H9 (cell line): ENCODE results near the gene TMEM182. TPM values are rescaled to one million over a fixed set of nuclear protein-coding genes. Genes with fewer than 3 reads are reported as not detected.

Source experiments
- DNase-seq: peaks from one replicate; pipeline ENCODE4 v3.0.0-alpha.2; 2017
- H2AFZ ChIP-seq: one replicate; pipeline ENCODE4 v1.6.1; 2013; ENCODE audit warnings: mild to moderate bottlenecking, low read length, control low read depth, moderate library complexity
- H2AK5ac ChIP-seq: 2 replicates; pipeline ENCODE4 v1.6.1; 2013; ENCODE audit warnings: low read length, control low read depth, mixed read lengths; ENCODE audit not compliant: insufficient read length
- H2BK120ac ChIP-seq: one replicate; pipeline ENCODE4 v1.6.1; 2013; ENCODE audit warnings: low read depth, mild to moderate bottlenecking, low read length, control low read depth, inconsistent platforms; ENCODE audit not compliant: poor library complexity, severe bottlenecking
- H2BK12ac ChIP-seq: 2 replicates; pipeline ENCODE4 v1.6.1; 2013; ENCODE audit warnings: low read length, control low read depth, mixed read lengths, low read depth; ENCODE audit not compliant: insufficient read length
- H2BK15ac ChIP-seq: 2 replicates; pipeline ENCODE4 v1.6.1; 2013; ENCODE audit warnings: low read depth, low read length, control low read depth
- H2BK20ac ChIP-seq: one replicate; pipeline ENCODE4 v1.6.1; 2013; ENCODE audit warnings: low read depth, mild to moderate bottlenecking, low read length, control low read depth, inconsistent platforms; ENCODE audit not compliant: poor library complexity, severe bottlenecking
- H2BK5ac ChIP-seq: 2 replicates; pipeline ENCODE4 v1.6.1; 2013; ENCODE audit warnings: low read length, control low read depth, mixed read lengths; ENCODE audit not compliant: insufficient read length
- H3K14ac ChIP-seq: 2 replicates; pipeline ENCODE4 v1.6.1; 2013; ENCODE audit warnings: low read length, control low read depth; ENCODE audit not compliant: insufficient read depth
- H3K18ac ChIP-seq: 2 replicates; pipeline ENCODE4 v1.6.1; 2013; ENCODE audit warnings: low read depth, mild to moderate bottlenecking, mixed read lengths, low read length, control low read depth; ENCODE audit not compliant: insufficient read length
- H3K23ac ChIP-seq: 2 replicates; pipeline ENCODE4 v1.6.1; 2013; ENCODE audit warnings: low read length, control low read depth, mixed read lengths, low read depth; ENCODE audit not compliant: insufficient read length
- H3K23me2 ChIP-seq: 2 replicates; pipeline ENCODE4 v1.6.1; 2013; ENCODE audit warnings: low read depth, mild to moderate bottlenecking, mixed read lengths, low read length, control low read depth; ENCODE audit not compliant: insufficient read length, poor library complexity, severe bottlenecking
- H3K27ac ChIP-seq: 2 replicates; pipeline ENCODE4 v1.5.1; 2013; ENCODE audit warnings: low read length, control low read depth, mixed read lengths, low read depth; ENCODE audit not compliant: insufficient read length
- H3K27me3 ChIP-seq: 2 replicates; pipeline ENCODE4 v1.6.1; 2013; ENCODE audit warnings: low read length, control low read depth, inconsistent platforms; ENCODE audit not compliant: insufficient read depth
- H3K4ac ChIP-seq: 2 replicates; pipeline ENCODE4 v1.6.1; 2013; ENCODE audit warnings: low read depth, mild to moderate bottlenecking, control low read depth, inconsistent platforms, low read length, moderate library complexity
- H3K4me1 ChIP-seq: 2 replicates; pipeline ENCODE4 v1.6.1; 2013; ENCODE audit warnings: low read length, control low read depth, inconsistent platforms; ENCODE audit not compliant: insufficient read depth
- H3K4me2 ChIP-seq: 2 replicates; pipeline ENCODE4 v1.6.1; 2013; ENCODE audit warnings: low read length, control low read depth, mixed read lengths; ENCODE audit not compliant: insufficient read length, insufficient read depth
- H3K56ac ChIP-seq: 2 replicates; pipeline ENCODE4 v1.6.1; 2013; ENCODE audit warnings: low read depth, mild to moderate bottlenecking, mixed read lengths, low read length, control low read depth; ENCODE audit not compliant: insufficient read length
- H3K79me1 ChIP-seq: 2 replicates; pipeline ENCODE4 v1.6.1; 2013; ENCODE audit warnings: low read depth, mild to moderate bottlenecking, moderate library complexity, low read length, control low read depth, inconsistent platforms; ENCODE audit not compliant: insufficient read depth, poor library complexity, severe bottlenecking
- H3K79me2 ChIP-seq: 2 replicates; pipeline ENCODE4 v1.6.1; 2013; ENCODE audit warnings: low read length, control low read depth, inconsistent platforms; ENCODE audit not compliant: insufficient read depth
- H3K9ac ChIP-seq: 2 replicates; pipeline ENCODE4 v1.6.1; 2013; ENCODE audit warnings: low read length, control low read depth, mixed read lengths; ENCODE audit not compliant: insufficient read length; ENCODE audit errors: extremely low read depth
- H3K9me3 ChIP-seq: one replicate; pipeline ENCODE4 v1.6.1; 2013; ENCODE audit warnings: low read depth, low read length, inconsistent platforms; ENCODE audit not compliant: control insufficient read depth
- H3T11ph ChIP-seq: one replicate; pipeline ENCODE4 v1.6.1; 2013; ENCODE audit warnings: mild to moderate bottlenecking, low read length, control low read depth, inconsistent platforms
- H4K20me1 ChIP-seq: one replicate; pipeline ENCODE4 v1.6.1; 2013; ENCODE audit not compliant: control insufficient read depth, insufficient read length, insufficient read depth
- H4K5ac ChIP-seq: 2 replicates; pipeline ENCODE4 v1.6.1; 2013; ENCODE audit warnings: low read depth, mild to moderate bottlenecking, mixed read lengths, low read length, control low read depth; ENCODE audit not compliant: insufficient read length
- H4K8ac ChIP-seq: replicated peaks from 2 replicates; pipeline ENCODE4 v1.6.1; 2013; ENCODE audit warnings: low read length, control low read depth, mixed read lengths, low read depth; ENCODE audit not compliant: insufficient read length
- H4K91ac ChIP-seq: 2 replicates; pipeline ENCODE4 v1.6.1; 2013; ENCODE audit warnings: low read depth, mild to moderate bottlenecking, moderate library complexity, mixed read lengths, low read length, control low read depth; ENCODE audit not compliant: insufficient read length
- H3K27ac Mint-ChIP-seq, 3 experiments: 2 replicates in 2 of 3; 3 replicates in 1 of 3; pipeline ENCODE4 v1.8.0; 2020 to 2021; ENCODE audit warnings: mixed read lengths in 3 of 3, mild to moderate bottlenecking in 1 of 3, moderate library complexity in 1 of 3
- H3K27me3 Mint-ChIP-seq: 2 replicates; pipeline ENCODE4 v1.8.0; 2021; ENCODE audit warnings: low read depth, mild to moderate bottlenecking, moderate library complexity, mixed read lengths
- H3K36me3 Mint-ChIP-seq, 3 experiments: 2 replicates in 2 of 3; 3 replicates in 1 of 3; pipeline ENCODE4 v1.8.0; 2020 to 2021; ENCODE audit warnings: low read depth in 3 of 3, mixed read lengths in 3 of 3; ENCODE audit not compliant: insufficient read depth in 1 of 3
- H3K4me1 Mint-ChIP-seq, 2 experiments: 2 replicates each; pipeline ENCODE4 v1.8.0; 2020; ENCODE audit warnings: mixed read lengths in 2 of 2
- H3K4me3 Mint-ChIP-seq, 2 experiments: 2 replicates in 1 of 2; 3 replicates in 1 of 2; pipeline ENCODE4 v1.8.0; 2020 to 2021; ENCODE audit warnings: mild to moderate bottlenecking in 2 of 2, mixed read lengths in 2 of 2, moderate library complexity in 1 of 2
- H3K9me3 Mint-ChIP-seq, 2 experiments: 2 replicates in 1 of 2; 3 replicates in 1 of 2; pipeline ENCODE4 v1.8.0; 2020; ENCODE audit warnings: mild to moderate bottlenecking in 2 of 2, mixed read lengths in 2 of 2, moderate library complexity in 1 of 2
- CTCF ChIP-seq: fragments of 200-600 bp; sonication (generic); conservative IDR thresholded peaks from 3 replicates; pipeline ENCODE4 v1.8.0; 2021; ENCODE audit warnings: antibody characterized with exemption, mild to moderate bottlenecking
- WGBS: extraction: QIAGEN DNeasy Blood & Tissue Kit; methylation state at CpG from one replicate; pipeline ENCODE4 v1.1.7; 2013; ENCODE audit warnings: missing lambda C conversion rate, low lambda C conversion rate, mixed read lengths; ENCODE audit not compliant: insufficient read length; ENCODE audit errors: extremely low coverage; 5-methylcytosine and 5-hydroxymethylcytosine counted together
- total RNA-seq: library from RNA; stranded (reverse); gene quantifications from 2 replicates; pipeline ENCODE4 v1.2.1, GENCODE V29; 2021

Gene TMEM182
- total RNA-seq, 1 experiment from 2014 or later = 3.6 TPM

GRCh38 chr2:102783506-102784183, 21.8 kb downstream of the TMEM182 start:
- Histone ChIP-seq H3K14ac (no peak overlapping the region), H3K23ac (no peak overlapping the region), H3K9ac (no peak overlapping the region), H4K20me1 (no peaks in the 10 kb centered on the region), H2BK5ac (no peak overlapping the region), H3K4me1 (peaks cover 3% of the 10 kb centered on the region; the same call in 1 of the 2 replicates), H3K4ac (no peak overlapping the region), H3K9me3 (no peaks in the 10 kb centered on the region), H3K27me3 (no peaks in the 10 kb centered on the region), H3K79me1 (no peaks in the 10 kb centered on the region), H4K8ac (no peak overlapping the region), H2AFZ (no peak overlapping the region), H2BK120ac (no peak overlapping the region), H3K56ac (no peak overlapping the region), H2BK20ac (no peak overlapping the region), H3K27ac (no peak overlapping the region), H3K4me2 (no peak overlapping the region), H3K18ac (no peak overlapping the region), H2BK15ac (no peak overlapping the region), H4K91ac (no peak overlapping the region), H4K5ac (no peak overlapping the region), H3K23me2 (no peaks in the 10 kb centered on the region), H2BK12ac (no peak overlapping the region), H3T11ph (no peak overlapping the region), H2AK5ac (no peak overlapping the region), H3K79me2 (no peaks in the 10 kb centered on the region)
- DNase-seq = no peak
- no CpG with 5 or more reads among the region's 7 CpGs for WGBS
- no peak overlapping the region for H3K4me3 Mint-ChIP-seq
- H3K4me1 Mint-ChIP-seq = peaks cover 21 to 28% of the 10 kb centered on the region in 2 experiments
- no peaks in the 10 kb centered on the region for H3K27me3 Mint-ChIP-seq
- H3K9me3 Mint-ChIP-seq = no peaks in the 10 kb centered on the region
- peaks cover 0 to 5% (median 3%) of the 10 kb centered on the region in 3 experiments; a peak in 5 of 7 replicates for H3K36me3 Mint-ChIP-seq
- H3K27ac Mint-ChIP-seq = peak overlapping the region in 2 of 3 experiments; percentile 56 to 66; a peak in 3 of 7 replicates
- no peak for TF ChIP-seq CTCF
